D721Med (cell line): ENCODE measurements around the gene ADAMTS13.

Source experiments
- DNase-seq: peaks from one replicate; pipeline ENCODE4 v3.0.0; 2011; ENCODE audit warnings: low spot score; ENCODE audit not compliant: insufficient read length
- FAIRE-seq: peaks from 2 replicates; lab custom pipeline; 2011; peaks lifted over from hg19 to GRCh38; lab: Jason Lieb, UNC
- TF ChIP-seq, protein P1 (sequence below): IDR thresholded peaks from 2 replicates; pipeline ENCODE4 v1.5.1; 2012; ENCODE audit warnings: mild to moderate bottlenecking, control low read depth; ENCODE audit not compliant: insufficient read depth; ENCODE audit errors: missing control alignments

ADAMTS13 gene

DNA sequence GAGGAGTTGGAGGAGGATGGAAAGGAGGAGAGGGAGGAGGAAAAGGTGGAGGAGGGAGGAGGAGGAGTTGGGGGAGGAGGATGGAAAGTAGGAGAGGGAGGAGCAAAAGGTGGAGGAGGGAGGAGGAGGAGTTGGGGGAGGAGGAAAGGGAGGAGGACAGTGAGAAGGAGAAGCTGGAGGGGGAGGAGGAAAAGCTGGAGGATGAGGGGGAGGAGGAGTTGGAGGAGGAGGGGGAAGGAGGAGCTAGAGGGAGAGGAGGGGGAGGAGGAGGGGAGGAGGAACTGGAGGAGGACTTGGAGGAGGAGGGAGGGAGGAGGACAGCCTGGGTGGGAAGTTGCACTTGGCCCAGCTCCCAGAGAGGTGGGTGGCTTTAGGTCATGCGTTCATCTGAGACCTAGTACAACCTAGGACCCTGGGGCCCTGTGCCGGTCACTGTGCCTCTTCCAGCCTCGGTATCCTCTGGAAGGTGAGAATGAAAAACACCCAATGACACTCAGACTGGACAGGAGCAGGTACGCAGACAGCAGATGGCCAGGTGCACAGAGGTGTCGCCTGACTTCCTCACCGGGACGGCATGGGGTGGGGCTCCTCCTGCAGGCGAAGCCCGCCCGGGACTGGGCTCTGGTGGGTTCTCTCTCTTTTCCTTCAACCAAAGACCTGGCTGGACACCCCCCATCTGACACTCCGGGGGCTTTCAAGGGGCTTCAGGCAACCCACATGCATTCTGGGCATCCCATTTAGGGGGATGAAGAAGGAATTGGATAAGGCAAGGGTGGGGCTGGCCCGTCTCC, 68.9 kb downstream of the ADAMTS13 start:
- no peak for DNase-seq
- FAIRE-seq, result no peak

DNA sequence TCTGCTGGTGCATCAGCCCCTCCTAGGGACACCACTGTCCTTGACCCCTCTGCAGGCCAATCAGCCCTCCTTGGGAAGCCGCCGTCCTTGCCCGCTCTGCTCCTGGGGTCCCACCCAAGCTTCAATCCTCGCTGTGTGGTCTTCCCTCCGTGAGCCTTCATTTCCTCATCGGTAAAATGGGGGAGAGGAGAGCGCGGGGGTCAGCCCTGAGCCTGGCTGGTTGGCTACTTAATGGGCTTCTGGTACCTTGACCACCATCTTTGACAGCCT, 69.4 kb downstream of the ADAMTS13 start:
- FAIRE-seq (no peak), DNase-seq (no peak)
- TF ChIP-seq, protein P1, sequence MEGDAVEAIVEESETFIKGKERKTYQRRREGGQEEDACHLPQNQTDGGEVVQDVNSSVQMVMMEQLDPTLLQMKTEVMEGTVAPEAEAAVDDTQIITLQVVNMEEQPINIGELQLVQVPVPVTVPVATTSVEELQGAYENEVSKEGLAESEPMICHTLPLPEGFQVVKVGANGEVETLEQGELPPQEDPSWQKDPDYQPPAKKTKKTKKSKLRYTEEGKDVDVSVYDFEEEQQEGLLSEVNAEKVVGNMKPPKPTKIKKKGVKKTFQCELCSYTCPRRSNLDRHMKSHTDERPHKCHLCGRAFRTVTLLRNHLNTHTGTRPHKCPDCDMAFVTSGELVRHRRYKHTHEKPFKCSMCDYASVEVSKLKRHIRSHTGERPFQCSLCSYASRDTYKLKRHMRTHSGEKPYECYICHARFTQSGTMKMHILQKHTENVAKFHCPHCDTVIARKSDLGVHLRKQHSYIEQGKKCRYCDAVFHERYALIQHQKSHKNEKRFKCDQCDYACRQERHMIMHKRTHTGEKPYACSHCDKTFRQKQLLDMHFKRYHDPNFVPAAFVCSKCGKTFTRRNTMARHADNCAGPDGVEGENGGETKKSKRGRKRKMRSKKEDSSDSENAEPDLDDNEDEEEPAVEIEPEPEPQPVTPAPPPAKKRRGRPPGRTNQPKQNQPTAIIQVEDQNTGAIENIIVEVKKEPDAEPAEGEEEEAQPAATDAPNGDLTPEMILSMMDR, result no peak

More for the DNA sequence above, 68.9 kb downstream of the ADAMTS13 start:
- TF ChIP-seq, protein P1, result no peak

DNA sequence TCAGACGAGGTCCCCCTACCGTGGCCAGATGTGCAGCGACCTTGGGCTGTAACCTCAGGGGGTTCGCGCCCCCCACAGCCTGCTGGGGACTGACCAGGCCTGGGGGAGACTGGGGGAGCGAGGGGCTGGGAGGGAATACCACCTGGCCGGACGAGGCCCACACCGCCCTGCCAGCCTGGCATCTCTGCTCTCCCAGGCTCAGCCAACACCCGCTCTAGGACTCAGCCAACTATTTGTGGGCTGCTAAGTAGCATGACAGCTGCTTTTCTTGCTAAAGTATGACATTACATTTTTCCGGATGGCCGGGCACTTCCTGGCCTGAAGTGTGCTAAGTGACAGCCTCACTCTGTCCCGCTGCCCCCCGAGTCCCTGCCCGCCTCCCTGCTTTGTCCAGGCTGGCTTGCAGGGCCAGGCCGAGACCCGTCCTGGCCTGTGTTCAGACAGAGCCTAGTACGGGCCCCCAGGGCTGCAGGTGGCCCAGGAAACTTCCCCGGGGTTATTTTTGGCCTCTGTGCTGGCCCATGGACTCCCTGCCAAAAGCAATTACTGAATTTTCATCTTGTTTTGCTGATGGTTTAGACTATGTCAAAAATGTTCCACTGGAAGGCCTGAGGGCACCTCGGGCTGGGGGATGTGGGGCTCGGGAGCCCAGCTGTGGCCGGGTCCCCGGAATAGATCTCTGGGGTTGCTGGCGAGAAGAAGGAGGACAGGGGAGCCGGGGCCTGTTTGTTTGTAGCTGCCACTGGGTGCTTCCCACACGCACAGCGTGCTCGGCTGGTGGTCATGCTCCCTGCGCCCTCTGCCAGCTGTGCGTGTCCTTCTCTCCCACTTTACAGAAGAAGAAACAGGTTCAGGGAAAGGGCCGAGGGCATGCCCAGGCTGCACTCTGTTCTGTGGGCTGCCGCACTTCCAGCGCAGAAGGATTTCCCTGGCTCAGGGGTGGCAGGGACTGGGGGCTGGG, 70.2 kb downstream of the ADAMTS13 start:
- TF ChIP-seq, protein P1, result no peak
- FAIRE-seq, result no peak
- DNase-seq, result no peak

DNA sequence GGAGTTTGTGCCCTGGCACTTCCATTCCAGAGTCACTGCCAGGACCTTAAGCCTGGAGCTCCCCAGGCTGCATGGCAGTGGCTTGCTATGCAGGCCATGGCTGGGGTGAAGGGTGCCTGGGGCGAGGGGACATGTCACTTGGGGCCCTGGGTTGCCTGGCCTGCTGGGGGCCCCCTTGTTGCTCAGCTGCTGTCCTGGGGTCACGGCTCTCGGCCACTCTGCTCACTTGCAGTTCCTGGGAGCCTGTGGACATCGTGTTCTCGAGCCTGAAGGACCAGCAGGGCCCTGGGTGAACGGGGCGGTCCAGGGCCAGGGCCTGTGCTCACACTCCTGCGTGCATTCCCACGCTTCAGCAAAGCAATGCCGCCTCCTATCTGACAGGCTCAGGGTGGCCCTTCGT, 71.3 kb downstream of the ADAMTS13 start:
- DNase-seq (no peak), FAIRE-seq (no peak)
- TF ChIP-seq, protein P1, result no peak

DNA sequence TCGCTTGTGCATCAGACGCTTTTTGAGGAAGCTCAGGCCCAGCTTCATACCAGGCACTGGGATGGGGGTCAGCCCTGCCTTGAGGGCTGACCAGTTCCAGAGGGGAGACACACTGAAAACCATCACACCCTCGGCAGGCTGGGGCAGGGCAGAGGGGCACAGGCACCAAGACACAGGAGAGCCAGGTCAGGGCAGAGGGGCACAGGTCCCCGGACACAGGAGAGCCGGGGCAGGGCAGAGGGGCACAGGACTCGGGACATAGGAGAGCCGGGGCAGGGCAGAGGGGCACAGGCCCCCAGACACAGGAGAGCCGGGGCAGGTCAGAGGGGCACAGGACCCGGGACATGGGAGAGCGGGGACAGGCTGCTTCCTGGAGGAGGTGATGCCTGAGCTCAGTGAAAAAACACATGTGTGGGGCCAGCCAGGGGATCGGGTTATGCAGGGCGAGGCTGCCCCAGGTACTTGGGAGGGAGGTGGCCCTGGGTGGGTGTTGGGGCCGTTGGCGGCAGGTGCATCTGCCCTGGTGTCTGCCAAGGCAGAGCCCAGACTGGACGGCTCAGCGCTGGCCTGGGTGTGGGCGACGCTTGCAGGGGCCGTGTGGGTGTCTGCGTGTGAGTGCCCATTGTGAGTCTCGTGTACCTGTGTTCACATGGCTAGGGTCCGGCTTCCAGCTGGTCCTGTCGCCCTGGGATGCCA, 71.8 kb downstream of the ADAMTS13 start:
- TF ChIP-seq, protein P1, result no peak
- no peak for FAIRE-seq
- DNase-seq, result no peak

DNA sequence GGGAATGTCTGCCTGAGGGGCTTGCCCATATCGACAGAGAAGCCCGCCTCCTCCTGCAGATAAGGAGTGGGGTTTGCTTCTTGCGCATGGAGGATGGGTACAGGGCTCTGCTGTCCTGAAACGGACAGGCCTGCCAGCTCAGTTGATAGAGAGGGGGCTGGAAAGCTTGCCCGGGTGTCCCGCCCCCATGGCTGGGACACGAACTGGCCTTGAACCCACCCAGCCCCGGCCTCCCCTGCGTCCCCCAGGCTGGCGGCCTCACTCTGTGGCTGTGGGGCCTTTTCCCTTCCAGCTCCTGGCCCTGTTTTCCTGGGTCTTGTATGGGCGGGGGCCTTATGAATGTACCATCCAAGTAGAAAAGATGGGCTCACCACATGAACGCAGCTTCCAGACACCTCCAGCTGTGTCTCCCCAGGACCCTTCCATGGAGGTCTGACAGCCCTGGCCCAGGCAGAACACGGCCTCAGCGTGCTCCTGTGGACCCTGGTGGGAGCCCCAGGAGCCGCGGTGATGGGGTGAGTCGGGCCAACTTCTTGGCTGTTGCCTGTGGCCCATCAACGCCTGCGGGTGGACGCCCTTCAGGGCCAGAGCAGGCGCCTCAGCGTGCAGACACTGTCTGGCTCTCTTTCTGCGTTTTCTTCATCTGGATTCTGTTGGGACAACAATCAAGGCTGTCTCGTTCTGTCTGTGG, 72.6 kb downstream of the ADAMTS13 start:
- FAIRE-seq (no peak), DNase-seq (no peak)
- TF ChIP-seq, protein P1, result no peak
